ENCODE data around the gene CRYBG1. TPM values are rescaled to one million over a fixed set of nuclear protein-coding genes. Genes with fewer than 3 reads are reported as not detected.

CRYBG1 gene
- total RNA-seq, 1 experiment from 2014 or later = 10.7 TPM

GRCh38 chr6:106398621-106399020 is 38.1 kb downstream of the CRYBG1 start:
- Histone ChIP-seq H3K36me3 (ENCODE audit: control insufficient read depth in 1 of 2, insufficient read depth in 2 of 2, low read length in 2 of 2) (no peaks in the 10 kb centered on the region), H3K4me3 (replicated peaks in 1 of 2; ENCODE audit: low read depth in 1 of 2, low read length in 2 of 2) (no peak overlapping the region), H3K79me2 (ENCODE audit: insufficient read depth, low read length) (no peaks in the 10 kb centered on the region), H3K27ac (ENCODE audit: low read depth, low read length) (no peak overlapping the region), H3K9ac (ENCODE audit: low read length) (no peak overlapping the region), H3K27me3 (ENCODE audit: insufficient read depth, low read length) (no peaks in the 10 kb centered on the region), H3K9me2 (ENCODE audit: insufficient read depth) (no peaks in the 10 kb centered on the region), H4K20me1 (ENCODE audit: insufficient read depth) (no peaks in the 10 kb centered on the region), H3K4me1 (ENCODE audit: control insufficient read depth in 1 of 2, insufficient read depth in 2 of 2, low read length in 2 of 2) (peaks cover 0 to 4% of the 10 kb centered on the region in 2 experiments; a peak in 1 of 4 replicates), H2AFZ (ENCODE audit: low read depth, low read length, poor library complexity, severe bottlenecking) (no peak overlapping the region), H3K4me2 (ENCODE audit: low read length) (no peak overlapping the region), H3K9me3 (ENCODE audit: control insufficient read depth in 1 of 2, insufficient read depth in 1 of 2, low read depth in 1 of 2, low read length in 2 of 2) (no peaks in the 10 kb centered on the region)
- RAD21 ChIA-PET (ENCODE audit: low non-redundant PET in 1 of 2, low total read pairs in 2 of 2, uncharacterized antibody in 2 of 2, unreplicated experiment in 2 of 2) = no interaction called here
- TF ChIP-seq EZH2phosphoT487 (IDR thresholded peaks at IDR 0.05; ENCODE audit: borderline replicate concordance) (no peak), TCF7L2 (IDR thresholded peaks at IDR 0.05; ENCODE audit: borderline replicate concordance, extremely low read depth, insufficient read depth, insufficient read length) (no peak), EZH2 (IDR thresholded peaks at IDR 0.05) (no peak), ZFX (IDR thresholded peaks at IDR 0.05) (no peak), SP1 (IDR thresholded peaks at IDR 0.05; ENCODE audit: low read depth) (no peak), SIN3A (IDR thresholded peaks at IDR 0.05; ENCODE audit: low read depth) (no peak), MAX (IDR thresholded peaks at IDR 0.05) (no peak), POLR2A (IDR thresholded peaks at IDR 0.05; ENCODE audit: borderline replicate concordance, extremely low read depth, insufficient read depth, insufficient read length) (no peak), SRF (IDR thresholded peaks at IDR 0.05; ENCODE audit: low read depth) (no peak), REST (IDR thresholded peaks at IDR 0.05; ENCODE audit: low read depth) (no peak), ELF1 (IDR thresholded peaks at IDR 0.05; ENCODE audit: borderline replicate concordance, low read depth) (no peak), CEBPB (IDR thresholded peaks at IDR 0.05; ENCODE audit: low read depth) (no peak), YY1 (IDR thresholded peaks at IDR 0.05; ENCODE audit: extremely low read depth, insufficient replicate concordance, low read depth, low read length) (no peak), RAD21 (IDR thresholded peaks at IDR 0.05; ENCODE audit: low read depth) (no peak), CBX3 (IDR thresholded peaks at IDR 0.05; ENCODE audit: low read depth) (no peak), POLR2AphosphoS5 (IDR thresholded peaks at IDR 0.05; ENCODE audit: low read depth, low read length) (no peak)
- TF ChIP-seq, protein P1, sequence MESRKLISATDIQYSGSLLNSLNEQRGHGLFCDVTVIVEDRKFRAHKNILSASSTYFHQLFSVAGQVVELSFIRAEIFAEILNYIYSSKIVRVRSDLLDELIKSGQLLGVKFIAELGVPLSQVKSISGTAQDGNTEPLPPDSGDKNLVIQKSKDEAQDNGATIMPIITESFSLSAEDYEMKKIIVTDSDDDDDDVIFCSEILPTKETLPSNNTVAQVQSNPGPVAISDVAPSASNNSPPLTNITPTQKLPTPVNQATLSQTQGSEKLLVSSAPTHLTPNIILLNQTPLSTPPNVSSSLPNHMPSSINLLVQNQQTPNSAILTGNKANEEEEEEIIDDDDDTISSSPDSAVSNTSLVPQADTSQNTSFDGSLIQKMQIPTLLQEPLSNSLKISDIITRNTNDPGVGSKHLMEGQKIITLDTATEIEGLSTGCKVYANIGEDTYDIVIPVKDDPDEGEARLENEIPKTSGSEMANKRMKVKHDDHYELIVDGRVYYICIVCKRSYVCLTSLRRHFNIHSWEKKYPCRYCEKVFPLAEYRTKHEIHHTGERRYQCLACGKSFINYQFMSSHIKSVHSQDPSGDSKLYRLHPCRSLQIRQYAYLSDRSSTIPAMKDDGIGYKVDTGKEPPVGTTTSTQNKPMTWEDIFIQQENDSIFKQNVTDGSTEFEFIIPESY (IDR thresholded peaks at IDR 0.05; ENCODE audit: extremely low read depth, insufficient replicate concordance, low read length) = no peak
- TF ChIP-seq, protein P2, sequence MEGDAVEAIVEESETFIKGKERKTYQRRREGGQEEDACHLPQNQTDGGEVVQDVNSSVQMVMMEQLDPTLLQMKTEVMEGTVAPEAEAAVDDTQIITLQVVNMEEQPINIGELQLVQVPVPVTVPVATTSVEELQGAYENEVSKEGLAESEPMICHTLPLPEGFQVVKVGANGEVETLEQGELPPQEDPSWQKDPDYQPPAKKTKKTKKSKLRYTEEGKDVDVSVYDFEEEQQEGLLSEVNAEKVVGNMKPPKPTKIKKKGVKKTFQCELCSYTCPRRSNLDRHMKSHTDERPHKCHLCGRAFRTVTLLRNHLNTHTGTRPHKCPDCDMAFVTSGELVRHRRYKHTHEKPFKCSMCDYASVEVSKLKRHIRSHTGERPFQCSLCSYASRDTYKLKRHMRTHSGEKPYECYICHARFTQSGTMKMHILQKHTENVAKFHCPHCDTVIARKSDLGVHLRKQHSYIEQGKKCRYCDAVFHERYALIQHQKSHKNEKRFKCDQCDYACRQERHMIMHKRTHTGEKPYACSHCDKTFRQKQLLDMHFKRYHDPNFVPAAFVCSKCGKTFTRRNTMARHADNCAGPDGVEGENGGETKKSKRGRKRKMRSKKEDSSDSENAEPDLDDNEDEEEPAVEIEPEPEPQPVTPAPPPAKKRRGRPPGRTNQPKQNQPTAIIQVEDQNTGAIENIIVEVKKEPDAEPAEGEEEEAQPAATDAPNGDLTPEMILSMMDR (IDR thresholded peaks at IDR 0.05 in 2 of 3, conservative IDR thresholded peaks at IDR 0.05 in 1 of 3; ENCODE audit: borderline replicate concordance in 1 of 3, insufficient read depth in 1 of 3, low read depth in 2 of 3, low read length in 2 of 3) = no peak
- TF ChIP-seq, protein P3, sequence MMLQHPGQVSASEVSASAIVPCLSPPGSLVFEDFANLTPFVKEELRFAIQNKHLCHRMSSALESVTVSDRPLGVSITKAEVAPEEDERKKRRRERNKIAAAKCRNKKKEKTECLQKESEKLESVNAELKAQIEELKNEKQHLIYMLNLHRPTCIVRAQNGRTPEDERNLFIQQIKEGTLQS (IDR thresholded peaks at IDR 0.05) = no peak
- DNase-seq (ENCODE audit: low read depth, low spot score) (no peak), ATAC-seq (no peak)
- intact Hi-C loops (cut with micrococcal nuclease) = no loop called here
- POLR2A ChIA-PET = no interaction called here
- no TSS peak for BruUV-seq (replicated peaks)
- CTCF ChIA-PET = no interaction called here

Data from HCT116 (cell line).